Liver (tissue), 9 donors: Measurements from ENCODE around the gene TMEM236. TPM values are rescaled to one million over a fixed set of nuclear protein-coding genes. Genes with fewer than 3 reads are reported as not detected.

Experiments
- DNase-seq: peaks from one replicate; pipeline ENCODE4 v3.0.0-alpha.2; 2017; ENCODE audit warnings: low spot score
- H3K27ac ChIP-seq, 2 donors: one replicate each; pipeline ENCODE4 v1.7.0; 2013; ENCODE audit warnings: inconsistent platforms in 2 of 2, low read length in 2 of 2, control low read depth in 1 of 2, low read depth in 1 of 2, mild to moderate bottlenecking in 1 of 2
- H3K27me3 ChIP-seq, 4 donors: one replicate each; pipeline versions ENCODE4 v1.6.1 to v1.7.0; 2013; ENCODE audit warnings: low read length in 3 of 4, inconsistent platforms in 1 of 4, mild to moderate bottlenecking in 1 of 4, moderate library complexity in 1 of 4; ENCODE audit not compliant: control insufficient read depth in 4 of 4, insufficient read depth in 4 of 4
- H3K36me3 ChIP-seq, 4 donors: one replicate each; pipeline versions ENCODE4 v1.6.1 to v1.7.0; 2013; ENCODE audit warnings: low read length in 3 of 4, mild to moderate bottlenecking in 3 of 4, low read depth in 1 of 4, moderate library complexity in 1 of 4; ENCODE audit not compliant: control insufficient read depth in 4 of 4, insufficient read depth in 3 of 4
- H3K4me1 ChIP-seq, 4 donors: one replicate each; pipeline versions ENCODE4 v1.6.1 to v1.7.0; 2013; ENCODE audit warnings: low read length in 3 of 4, mild to moderate bottlenecking in 3 of 4, moderate library complexity in 1 of 4; ENCODE audit not compliant: control insufficient read depth in 4 of 4, insufficient read depth in 4 of 4
- H3K4me3 ChIP-seq, 3 donors: one replicate each; pipeline versions ENCODE4 v1.6.1 to v1.7.0; 2013; ENCODE audit warnings: low read length in 3 of 3, control low read depth in 1 of 3, low read depth in 1 of 3, mild to moderate bottlenecking in 1 of 3
- H3K9ac ChIP-seq, 2 donors: one replicate each; pipeline ENCODE4 v1.7.0; 2013; ENCODE audit warnings: low read length in 2 of 2, mild to moderate bottlenecking in 2 of 2, moderate library complexity in 2 of 2, control low read depth in 1 of 2, low read depth in 1 of 2
- H3K9me3 ChIP-seq, 4 donors: one replicate each; pipeline versions ENCODE4 v1.6.1 to v1.7.0; 2013; ENCODE audit warnings: low read length in 3 of 4; ENCODE audit not compliant: control insufficient read depth in 4 of 4
- ATF3 ChIP-seq: IDR thresholded peaks from 2 replicates; pipeline ENCODE4 v1.6.1; 2016; ENCODE audit warnings: antibody characterized with exemption
- CTCF ChIP-seq: fragments of 150-350 bp; IDR thresholded peaks from 2 replicates; pipeline ENCODE4 v1.5.1; 2017; ENCODE audit warnings: improper control_type of control experiment, low read depth, low read length; ENCODE audit not compliant: missing input control
- EGR1 ChIP-seq, 2 donors: IDR thresholded peaks; 2 replicates each; pipeline ENCODE4 v1.6.1; 2016 to 2018; ENCODE audit warnings: antibody characterized with exemption in 2 of 2, low read depth in 2 of 2
- FOXA1 ChIP-seq: IDR thresholded peaks from 2 replicates; pipeline ENCODE4 v1.6.1; 2016; ENCODE audit warnings: antibody characterized with exemption
- FOXA2 ChIP-seq: IDR thresholded peaks from 2 replicates; pipeline ENCODE4 v1.6.1; 2016; ENCODE audit warnings: antibody characterized with exemption
- GABPA ChIP-seq, 2 donors: IDR thresholded peaks in 1 of 2; conservative IDR thresholded peaks in 1 of 2; 2 replicates each; pipeline ENCODE4 v1.6.1; 2016; ENCODE audit warnings: antibody characterized with exemption in 2 of 2, mild to moderate bottlenecking in 1 of 2, moderate library complexity in 1 of 2
- HNF4A ChIP-seq, 2 donors: conservative IDR thresholded peaks; 2 replicates each; pipeline ENCODE4 v1.6.1; 2016; ENCODE audit warnings: antibody characterized with exemption in 2 of 2, mild to moderate bottlenecking in 2 of 2
- HNF4G ChIP-seq: IDR thresholded peaks from 2 replicates; pipeline ENCODE4 v1.6.1; 2016; ENCODE audit warnings: antibody characterized with exemption
- JUND ChIP-seq, 2 donors: IDR thresholded peaks; 2 replicates each; pipeline ENCODE4 v1.6.1; 2016; ENCODE audit warnings: antibody characterized with exemption in 2 of 2
- NR2F2 ChIP-seq: IDR thresholded peaks from 2 replicates; pipeline ENCODE4 v1.6.1; 2016; ENCODE audit warnings: antibody characterized with exemption
- RAD21 ChIP-seq, 2 donors: IDR thresholded peaks; 2 replicates each; pipeline ENCODE4 v1.6.1; 2016; ENCODE audit warnings: antibody characterized with exemption in 2 of 2, mild to moderate bottlenecking in 2 of 2
- REST ChIP-seq: IDR thresholded peaks from 2 replicates; pipeline ENCODE4 v1.6.1; 2016; ENCODE audit warnings: antibody characterized with exemption, mild to moderate bottlenecking
- RXRA ChIP-seq, 2 donors: IDR thresholded peaks; 2 replicates each; pipeline ENCODE4 v1.6.1; 2017 to 2018; ENCODE audit warnings: antibody characterized with exemption in 2 of 2, mild to moderate bottlenecking in 1 of 2
- SP1 ChIP-seq: IDR thresholded peaks from 2 replicates; pipeline ENCODE4 v1.6.1; 2018; ENCODE audit warnings: antibody characterized with exemption, mild to moderate bottlenecking
- YY1 ChIP-seq: IDR thresholded peaks from 2 replicates; pipeline ENCODE4 v1.6.1; 2016; ENCODE audit warnings: antibody characterized with exemption, mild to moderate bottlenecking
- ZBTB33 ChIP-seq: IDR thresholded peaks from 2 replicates; pipeline ENCODE4 v1.6.1; 2016; ENCODE audit warnings: antibody characterized with exemption
- WGBS: extraction: QIAGEN DNeasy Blood & Tissue Kit; methylation state at CpG from one replicate; pipeline ENCODE4 v1.1.7; 2013; 5-methylcytosine and 5-hydroxymethylcytosine counted together
- polyA plus RNA-seq, 2 donors: library from polyadenylated mRNA; stranded (reverse) in 1 of 2; unstranded in 1 of 2; fragments of 200-250 nt in 1 of 2; fragments of >200 nt in 1 of 2; fragmentation: Nextera tagmentation in 1 of 2; extraction: Ambion mirVana in 1 of 2; gene quantifications; one replicate each; pipeline versions ENCODE4 v1.2.1 to v1.2.3, GENCODE V29; 2013 to 2015
- total RNA-seq, 2 donors: library from RNA; depleted of rRNA; stranded (reverse); fragments of >200 nt; gene quantifications; one replicate each; pipeline ENCODE4 v1.2.3, GENCODE V29; 2014
- donor health status: healthy.
- donor health status: healthy.
- donor health status: healthy.
- donor health status: healthy.
- donor health status: healthy.

The TMEM236 gene
- total and polyA plus RNA-seq, 4 donors: 0.07 to 0.28 (median 0.12) TPM

- H3K36me3 ChIP-seq: no peaks in the 10 kb centered on the region
- H3K27me3 ChIP-seq: no peaks in the 10 kb centered on the region
- TF ChIP-seq HNF4G (no peak), CTCF (no peak), NR2F2 (no peak), ATF3 (no peak), FOXA1 (no peak), RAD21 (IDR thresholded peaks at IDR 0.05) (no peak), JUND (IDR thresholded peaks at IDR 0.05) (no peak), RXRA (IDR thresholded peaks at IDR 0.05) (no peak), REST (no peak), EGR1 (IDR thresholded peaks at IDR 0.05; ENCODE audit: low read depth in 2 of 2) (no peak)
- H3K9me3 ChIP-seq: no peaks in the 10 kb centered on the region
- no peak for DNase-seq
- no peak overlapping the region for H3K4me3 ChIP-seq
- peaks cover 0 to 3% (median 0%) of the 10 kb centered on the region in 4 donors for H3K4me1 ChIP-seq
- 49% methylated on average over 9 of the region's 9 CpGs for WGBS
- peak overlapping the region in 1 of 2 donors; percentile 19 for H3K27ac ChIP-seq
- no peak overlapping the region for H3K9ac ChIP-seq
Observed at GRCh38 chr10:17838080-17838648, 86.2 kb downstream of the TMEM236 start.

- H3K36me3 ChIP-seq: no peaks in the 10 kb centered on the region
- no peak for DNase-seq
- WGBS: 81% methylated on average over 1 of the region's 1 CpG
- H3K27me3 ChIP-seq: no peaks in the 10 kb centered on the region
- H3K9ac ChIP-seq: no peak overlapping the region
- TF ChIP-seq SP1 (no peak), EGR1 (IDR thresholded peaks at IDR 0.05; ENCODE audit: low read depth in 2 of 2) (no peak), GABPA (IDR thresholded peaks at IDR 0.05 in 1 of 2, conservative IDR thresholded peaks at IDR 0.05 in 1 of 2) (no peak), NR2F2 (no peak), YY1 (no peak), HNF4A (conservative IDR thresholded peaks at IDR 0.05) (no peak), CTCF (no peak), HNF4G (no peak), FOXA2 (no peak), FOXA1 (no peak), JUND (IDR thresholded peaks at IDR 0.05) (no peak), ZBTB33 (no peak), ATF3 (no peak)
- no peak overlapping the region for H3K4me3 ChIP-seq
- no peaks in the 10 kb centered on the region for H3K4me1 ChIP-seq
- H3K9me3 ChIP-seq: no peaks in the 10 kb centered on the region
- no peak overlapping the region for H3K27ac ChIP-seq
Observed at GRCh38 chr10:17841050-17841449, 89.0 kb downstream of the TMEM236 start.
